Sigmoid colon (tissue), 4 donors: ENCODE measurements around the gene TRPM4.

ENCODE experiments used
- POLR2A ChIP-seq, 2 donors: fragments of 450-650 bp; IDR thresholded peaks; one replicate each; pipeline ENCODE4 v1.6.1; 2016; ENCODE audit warnings: antibody characterized with exemption in 2 of 2, mild to moderate bottlenecking in 2 of 2, moderate library complexity in 2 of 2
- POLR2AphosphoS5 ChIP-seq, 4 donors: sonication (generic); formaldehyde crosslinking; IDR thresholded peaks; one replicate each; pipeline ENCODE4 v1.6.1; 2017; ENCODE audit warnings: antibody characterized with exemption in 4 of 4
- TF ChIP-seq, protein P1 (sequence below), 4 experiments: fragments of 450-650 bp in 3 of 4; fragments of 200-600 bp in 1 of 4; IDR thresholded peaks; one replicate each; pipeline ENCODE4 v1.5.1; 2016 to 2019; ENCODE audit warnings: antibody characterized with exemption in 4 of 4, mild to moderate bottlenecking in 3 of 4, moderate library complexity in 2 of 4

DNA sequence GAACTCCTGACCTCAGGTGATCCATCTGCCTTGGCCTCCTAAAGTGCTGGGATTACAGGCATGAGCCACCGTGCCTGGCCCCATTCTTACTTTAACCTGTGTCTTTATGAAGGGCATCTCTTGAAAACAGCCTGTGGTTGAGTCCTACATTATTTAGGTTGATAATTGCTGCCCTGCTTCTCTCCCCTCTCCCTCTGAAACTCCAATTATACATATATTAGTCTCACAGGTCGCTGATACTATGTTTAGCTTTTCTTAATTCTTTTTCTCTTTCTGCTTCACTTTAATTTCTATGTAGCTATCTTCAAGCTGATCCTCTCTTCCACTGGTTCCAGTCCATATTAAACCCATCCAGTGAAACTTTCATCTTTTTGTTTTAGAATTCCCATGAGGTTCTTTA, 92.3 kb downstream of the TRPM4 start:
- TF ChIP-seq, protein P1, sequence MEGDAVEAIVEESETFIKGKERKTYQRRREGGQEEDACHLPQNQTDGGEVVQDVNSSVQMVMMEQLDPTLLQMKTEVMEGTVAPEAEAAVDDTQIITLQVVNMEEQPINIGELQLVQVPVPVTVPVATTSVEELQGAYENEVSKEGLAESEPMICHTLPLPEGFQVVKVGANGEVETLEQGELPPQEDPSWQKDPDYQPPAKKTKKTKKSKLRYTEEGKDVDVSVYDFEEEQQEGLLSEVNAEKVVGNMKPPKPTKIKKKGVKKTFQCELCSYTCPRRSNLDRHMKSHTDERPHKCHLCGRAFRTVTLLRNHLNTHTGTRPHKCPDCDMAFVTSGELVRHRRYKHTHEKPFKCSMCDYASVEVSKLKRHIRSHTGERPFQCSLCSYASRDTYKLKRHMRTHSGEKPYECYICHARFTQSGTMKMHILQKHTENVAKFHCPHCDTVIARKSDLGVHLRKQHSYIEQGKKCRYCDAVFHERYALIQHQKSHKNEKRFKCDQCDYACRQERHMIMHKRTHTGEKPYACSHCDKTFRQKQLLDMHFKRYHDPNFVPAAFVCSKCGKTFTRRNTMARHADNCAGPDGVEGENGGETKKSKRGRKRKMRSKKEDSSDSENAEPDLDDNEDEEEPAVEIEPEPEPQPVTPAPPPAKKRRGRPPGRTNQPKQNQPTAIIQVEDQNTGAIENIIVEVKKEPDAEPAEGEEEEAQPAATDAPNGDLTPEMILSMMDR (IDR thresholded peaks at IDR 0.05): no peak
- TF ChIP-seq POLR2A (IDR thresholded peaks at IDR 0.05): no peak
- TF ChIP-seq POLR2AphosphoS5 (IDR thresholded peaks at IDR 0.05): no peak
